GM18868 (cell line): ENCODE data around the gene SEC23B.
"Not testable (repeated sequence)": the region's sequence is repeated elsewhere in the genome, so short reads cannot be mapped to it uniquely, and the experiment has no call there.

Experiments used
- ATAC-seq: cut with Tn5 transposase; IDR thresholded peaks from one replicate; pipeline ENCODE4 v1.9.1; 2021; ENCODE audit warnings: mild to moderate bottlenecking, moderate library complexity; ENCODE audit not compliant: unreplicated experiment

The SEC23B gene

DNA sequence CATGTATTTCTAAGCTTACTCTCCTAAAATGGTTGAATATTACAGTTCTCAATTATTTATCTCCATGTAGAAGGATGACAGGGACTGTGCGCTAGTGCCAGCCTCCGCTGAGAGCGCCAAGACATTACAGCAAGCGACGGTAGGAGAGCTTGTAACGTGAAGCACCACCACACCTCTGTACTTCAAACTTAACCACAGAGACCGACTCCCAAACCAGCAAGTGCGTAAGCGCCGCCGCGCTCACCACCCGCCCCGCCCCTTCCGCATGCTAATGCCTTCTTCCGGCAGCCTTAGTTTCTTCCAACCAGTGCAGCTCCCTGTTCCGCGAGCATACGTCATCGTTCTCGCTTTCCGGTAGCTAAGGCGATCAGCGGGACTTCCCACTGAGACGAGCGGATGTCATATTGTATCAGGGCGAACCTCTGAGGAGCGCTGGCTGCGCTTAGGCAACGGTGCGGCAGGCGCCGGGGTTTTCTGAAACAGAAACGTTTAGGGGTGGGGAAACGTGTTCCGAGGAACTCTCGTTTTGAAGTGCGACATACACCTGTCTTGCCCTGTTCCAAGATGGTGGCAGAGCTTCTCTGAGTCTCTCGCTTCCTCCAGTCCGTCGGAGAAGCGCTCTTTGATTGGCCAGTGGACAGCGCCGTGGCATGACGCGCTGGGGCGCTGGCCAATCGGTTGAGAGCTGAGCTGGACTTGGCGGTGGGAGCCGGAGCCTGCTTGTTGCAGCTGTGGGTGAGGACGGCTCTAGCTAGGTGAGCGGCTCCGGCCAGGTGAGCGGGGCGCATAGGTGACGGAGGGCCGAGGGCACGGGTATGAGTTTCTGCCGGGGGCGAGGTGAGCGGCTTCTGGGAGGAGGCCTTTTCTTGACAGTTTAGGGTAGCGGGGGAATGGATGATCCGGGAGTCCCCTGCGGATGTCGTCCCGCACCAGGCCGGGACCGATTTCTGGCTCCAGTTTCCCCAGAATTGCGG lies at the start of gene SEC23B:
SEC23B (plus strand) TSS at position 723 of the 974 bp plus-strand sequence. CDS start 2,896 bp downstream, outside the sequence.
- peak; percentile 95 for ATAC-seq

DNA sequence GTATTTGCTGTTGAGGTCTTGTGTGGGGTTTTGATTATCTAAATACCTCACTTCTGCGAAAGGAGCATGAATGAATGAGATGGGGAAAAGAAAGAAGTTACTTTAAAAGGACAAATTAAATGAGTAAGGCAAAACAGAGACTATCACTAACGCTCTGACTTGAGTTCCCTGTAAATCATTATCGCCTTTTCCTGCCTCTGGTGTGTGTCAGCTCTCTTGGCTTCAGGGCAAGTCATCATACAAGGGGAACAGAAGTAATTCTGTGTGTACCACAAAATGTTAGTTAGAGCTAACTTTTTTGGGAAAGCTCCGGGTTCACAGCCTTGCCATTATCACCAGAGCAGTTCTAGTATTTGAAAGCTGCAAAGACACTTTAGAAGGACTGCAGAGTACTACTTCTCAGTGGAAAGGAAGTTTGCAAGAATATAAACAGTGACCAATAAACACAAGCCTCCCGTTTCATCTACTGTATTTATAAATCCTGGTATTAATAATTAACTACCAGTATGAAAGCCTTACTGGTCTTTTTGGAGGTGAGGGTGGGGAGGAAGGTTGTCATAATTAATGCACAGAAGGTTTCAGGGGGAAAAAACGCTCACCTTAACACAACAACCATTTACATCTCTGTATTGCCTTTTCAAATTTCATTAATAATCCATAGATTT lies 42.1 kb upstream of the SEC23B start:
- no peak for ATAC-seq

DNA sequence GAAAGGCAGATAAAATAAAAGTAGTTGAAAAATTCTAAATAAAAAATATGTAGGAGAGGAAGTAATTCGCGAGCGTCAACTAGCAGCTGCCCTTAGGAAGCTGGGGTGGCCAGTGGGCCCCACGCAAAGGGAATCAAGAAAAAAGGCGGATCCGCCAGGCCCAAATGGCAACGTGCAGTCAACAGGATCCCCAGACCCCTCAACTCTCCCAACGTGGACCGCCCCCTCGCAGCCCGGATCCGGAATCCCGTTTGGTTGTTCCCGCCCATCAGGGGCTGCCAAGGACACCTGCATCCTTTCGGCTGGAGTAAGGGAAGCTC lies 41.2 kb upstream of the SEC23B start:
- no peak for ATAC-seq

DNA sequence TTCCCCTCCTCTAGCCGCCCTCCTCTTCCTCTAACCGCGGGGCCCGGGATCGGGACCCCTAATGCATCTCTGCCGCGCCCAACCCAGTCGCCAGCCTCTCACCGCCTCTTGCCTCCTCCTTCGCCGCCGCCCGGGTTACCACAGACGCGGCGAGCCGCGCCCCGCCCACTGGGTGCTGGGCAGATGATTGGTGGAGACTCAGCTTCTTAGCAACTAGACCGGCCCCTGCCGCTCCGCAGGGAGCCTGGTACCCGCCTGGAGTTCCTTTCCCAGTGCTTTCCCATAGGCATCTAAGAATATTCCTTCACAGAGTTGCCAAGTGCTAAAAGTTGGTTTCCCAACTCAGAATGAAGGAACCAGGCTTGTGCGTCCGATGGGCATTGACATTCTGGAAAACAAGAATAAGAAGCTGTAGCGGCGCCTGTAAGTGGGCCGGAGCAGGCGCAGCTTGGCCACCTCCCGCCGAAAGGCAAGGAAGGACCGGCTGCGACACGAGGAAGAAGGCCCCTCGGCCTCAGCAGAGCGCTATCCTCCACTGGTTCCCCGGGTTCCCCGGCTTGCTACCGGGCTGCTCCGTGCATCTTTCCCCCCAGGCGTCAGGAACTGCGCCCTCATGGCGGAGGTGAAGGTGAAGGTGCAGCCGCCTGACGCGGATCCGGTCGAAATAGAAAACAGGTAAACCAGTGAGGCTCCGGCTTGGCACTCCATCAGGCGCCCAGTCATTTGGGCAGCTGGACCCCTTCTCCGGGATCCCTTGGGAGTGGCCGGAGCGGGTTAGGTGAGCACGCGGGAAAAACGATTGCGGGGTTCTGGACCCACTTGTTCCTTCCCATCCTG lies 40.6 kb upstream of the SEC23B start, which contains the start of the genes DZANK1 and POLR3F:
DZANK1 (minus strand) TSS at position 137 of the 837 bp plus-strand sequence. CDS start 1,672 bp downstream, outside the sequence.
POLR3F (plus strand) TSS at position 497 of the 837 bp plus-strand sequence; CDS start at position 614, 117 bp downstream.
- ATAC-seq: peak; percentile 100

DNA sequence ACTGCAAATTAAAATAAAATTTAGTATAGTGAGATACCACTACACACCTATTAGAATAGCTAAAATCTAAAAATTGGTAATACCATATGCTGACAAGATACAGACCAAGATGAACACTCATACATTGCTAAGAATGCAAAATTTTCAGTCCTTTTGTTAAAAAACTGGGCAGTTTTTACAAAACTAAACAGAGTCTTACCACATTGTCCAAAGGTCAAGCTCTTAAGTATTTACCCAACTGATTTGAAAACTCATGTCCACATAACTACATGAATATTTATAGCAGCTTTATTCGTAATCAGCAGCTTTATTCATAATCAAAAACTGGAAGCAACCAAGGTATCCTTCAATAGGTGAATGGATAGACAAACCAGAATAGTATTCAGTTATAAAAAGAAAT lies 30.5 kb upstream of the SEC23B start:
- no peak for ATAC-seq

DNA sequence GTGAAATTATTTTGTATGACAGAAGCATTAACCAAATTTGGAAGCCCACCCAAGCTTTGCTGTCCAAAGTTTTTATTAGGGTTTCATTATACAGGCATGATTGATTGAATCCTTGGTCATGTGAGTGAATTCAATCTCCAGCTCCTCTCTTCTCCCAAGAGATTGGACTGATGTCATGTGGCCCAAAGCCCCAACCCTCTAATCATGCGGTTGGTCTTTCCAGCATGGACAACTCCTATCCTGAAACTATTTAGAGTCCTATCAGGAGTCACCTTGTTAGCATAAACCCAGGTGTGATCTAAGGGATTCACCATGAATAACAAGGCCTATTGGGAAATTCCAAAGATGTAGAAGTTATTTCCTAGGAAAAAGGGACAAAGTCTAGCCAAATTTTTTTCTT lies 29.9 kb upstream of the SEC23B start:
- ATAC-seq: no peak

DNA sequence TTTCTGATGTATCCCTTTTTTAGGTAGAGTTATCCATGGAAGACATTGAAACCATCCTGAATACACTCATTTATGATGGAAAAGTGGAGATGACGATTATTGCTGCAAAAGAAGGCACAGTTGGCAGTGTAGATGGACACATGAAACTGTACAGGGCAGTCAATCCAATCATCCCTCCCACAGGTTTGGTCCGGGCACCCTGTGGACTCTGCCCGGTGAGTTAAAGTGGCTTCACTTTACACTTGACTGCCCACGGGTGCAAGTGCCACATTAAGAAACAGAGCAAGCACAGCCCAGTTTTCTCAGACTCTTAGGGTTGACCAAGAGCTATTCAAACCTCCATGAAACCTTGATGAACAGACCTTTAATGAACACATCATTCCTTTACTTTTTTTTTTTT lies 26.1 kb upstream of the SEC23B start:
- ATAC-seq: no peak

DNA sequence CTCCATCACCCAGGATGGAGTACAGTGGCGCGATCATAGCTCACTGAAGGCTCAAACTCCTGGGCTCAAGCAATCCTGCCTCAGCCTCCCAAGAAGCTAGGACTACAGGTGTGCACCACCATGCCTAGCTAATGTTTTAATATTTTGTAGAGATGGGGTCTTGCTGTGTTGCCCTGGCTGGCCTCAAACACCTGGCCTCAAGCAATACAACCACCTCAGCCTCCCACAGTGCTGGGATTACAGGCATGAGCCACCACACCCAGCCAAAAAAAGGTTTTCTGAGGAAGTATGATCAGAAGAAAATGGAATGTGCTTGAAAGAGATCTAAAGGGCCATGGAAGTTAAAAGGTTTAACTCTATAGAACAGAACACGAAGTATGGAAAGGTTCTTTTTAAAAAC lies 19.4 kb upstream of the SEC23B start:
- ATAC-seq: no peak

DNA sequence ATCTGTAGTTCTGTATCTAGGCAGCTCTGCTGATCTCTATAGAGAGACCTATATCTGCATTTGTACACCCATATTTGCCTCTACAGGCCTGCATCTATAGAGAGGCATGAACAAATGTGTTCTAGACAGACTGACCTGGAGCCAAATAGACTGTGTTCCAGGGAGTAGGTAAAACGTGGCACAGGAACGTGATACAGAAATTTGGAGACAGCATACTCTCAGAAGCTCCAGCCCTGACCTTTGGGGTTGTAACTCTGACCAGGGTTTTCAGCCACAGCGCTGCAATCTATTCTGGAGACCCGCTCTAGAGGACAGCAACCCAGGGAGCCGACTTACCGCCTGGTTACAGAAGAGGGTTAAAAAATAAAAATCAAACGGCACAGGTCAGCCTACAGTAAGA lies 11.7 kb upstream of the SEC23B start:
- no peak for ATAC-seq

DNA sequence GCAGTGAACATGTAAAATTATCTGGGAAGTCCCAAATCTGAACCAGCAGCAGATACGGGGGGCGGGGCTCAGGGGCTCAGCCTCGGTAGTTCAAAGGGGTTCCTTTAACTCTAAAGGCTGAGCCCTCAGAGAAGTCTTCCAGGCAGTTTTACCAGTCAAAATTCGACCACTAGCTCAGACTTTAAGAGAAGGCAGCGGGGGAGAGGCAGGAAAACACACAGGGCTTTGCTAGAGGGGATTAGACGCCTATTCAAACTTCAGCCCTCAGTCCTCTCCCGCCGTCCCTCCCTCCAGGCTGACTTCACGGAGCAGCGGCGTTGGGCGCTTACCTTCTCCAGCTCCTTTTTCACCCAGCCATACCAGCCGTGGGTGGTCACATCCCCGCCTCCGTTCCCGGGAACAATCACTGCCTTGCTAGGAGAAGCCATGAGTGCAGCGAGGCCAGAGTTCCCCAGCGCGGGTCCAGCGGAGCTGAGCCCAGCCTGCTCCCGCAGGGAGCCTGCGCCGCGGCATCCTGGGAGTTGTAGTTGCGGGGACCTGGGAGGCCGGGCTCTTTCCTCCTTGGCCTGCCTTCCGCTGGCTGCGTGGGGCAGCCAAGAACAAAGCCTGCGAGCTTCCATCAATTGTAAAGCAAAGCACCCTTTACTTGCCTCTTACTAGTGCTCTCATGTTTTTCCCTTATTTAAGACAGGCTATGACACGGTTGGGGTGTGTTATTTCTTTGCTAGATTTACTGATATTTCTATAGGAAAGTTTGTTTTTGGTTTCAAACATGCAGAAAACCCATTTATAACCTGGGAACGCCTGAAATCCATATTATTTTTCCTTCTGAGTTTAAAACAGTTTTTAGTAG lies 10.8 kb upstream of the SEC23B start, which contains the start of gene RBBP9:
RBBP9 (minus strand) TSS at position 486 of the 853 bp plus-strand sequence; CDS start at position 428, 58 bp downstream.
- ATAC-seq: peak; percentile 99

DNA sequence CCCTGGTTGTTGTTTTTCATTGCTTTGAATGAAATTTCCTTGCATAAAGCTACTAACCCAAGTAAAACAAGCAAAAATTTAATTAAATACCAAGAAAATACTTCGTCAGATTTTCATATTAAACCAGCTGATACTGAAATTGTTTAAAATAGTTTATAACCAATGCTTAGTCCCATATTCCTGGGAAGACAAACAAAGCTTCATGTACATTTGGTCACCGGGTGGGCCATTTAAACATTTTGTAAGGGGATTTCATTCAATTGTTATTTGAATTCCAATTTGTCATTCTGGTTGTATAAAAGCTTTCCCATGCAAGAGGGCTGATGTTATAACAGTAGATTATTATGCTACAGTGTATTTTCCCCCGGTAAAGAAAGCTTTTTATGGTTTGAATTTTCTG lies 10.1 kb upstream of the SEC23B start:
- no peak for ATAC-seq

DNA sequence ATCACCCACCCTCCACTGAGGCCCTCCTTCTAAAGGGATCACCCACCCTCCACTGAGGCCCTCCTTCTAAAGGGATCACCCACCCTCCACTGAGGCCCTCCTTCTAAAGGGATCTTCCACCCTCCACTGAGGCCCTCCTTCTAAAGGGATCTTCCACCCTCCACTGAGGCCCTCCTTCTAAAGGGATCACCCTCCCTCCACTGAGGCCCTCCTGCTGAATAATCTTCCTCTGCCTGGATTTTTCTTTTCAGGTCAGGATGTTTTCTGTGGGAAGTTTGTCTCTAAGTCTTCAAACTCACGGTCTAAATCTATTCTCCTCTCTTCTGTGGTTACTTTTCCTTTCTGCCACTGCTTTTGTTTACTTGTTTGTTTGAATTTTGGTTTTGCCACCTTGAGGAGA lies 6.1 kb upstream of the SEC23B start:
- not testable (repeated sequence) for ATAC-seq

DNA sequence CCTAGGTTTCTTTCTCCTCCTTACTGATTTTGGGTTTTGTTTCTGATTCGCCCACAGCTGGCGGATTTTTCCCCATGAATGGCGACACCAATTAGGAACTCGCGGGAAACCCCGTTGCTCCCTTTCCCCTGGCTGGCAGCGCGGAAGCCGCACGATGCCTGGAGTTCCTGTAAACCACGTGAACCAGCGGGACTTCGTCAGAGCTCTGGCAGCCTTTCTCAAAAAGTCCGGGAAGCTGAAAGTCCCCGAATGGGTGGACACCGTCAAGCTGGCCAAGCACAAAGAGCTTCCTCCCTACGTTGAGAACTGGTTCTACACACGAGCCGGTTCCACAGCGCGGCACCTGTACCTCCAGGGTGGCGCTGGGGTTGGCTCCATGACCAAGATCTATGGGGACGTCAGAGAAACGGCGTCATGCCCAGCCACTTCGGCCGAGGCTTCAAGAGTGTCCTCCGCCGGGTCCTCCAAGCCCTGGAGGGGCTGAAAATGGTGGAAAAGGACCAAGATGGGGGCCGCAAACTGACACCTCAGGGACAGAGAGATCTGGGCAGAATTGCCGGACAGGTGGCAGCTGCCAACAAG lies 3.2 kb upstream of the SEC23B start:
- no peak for ATAC-seq

DNA sequence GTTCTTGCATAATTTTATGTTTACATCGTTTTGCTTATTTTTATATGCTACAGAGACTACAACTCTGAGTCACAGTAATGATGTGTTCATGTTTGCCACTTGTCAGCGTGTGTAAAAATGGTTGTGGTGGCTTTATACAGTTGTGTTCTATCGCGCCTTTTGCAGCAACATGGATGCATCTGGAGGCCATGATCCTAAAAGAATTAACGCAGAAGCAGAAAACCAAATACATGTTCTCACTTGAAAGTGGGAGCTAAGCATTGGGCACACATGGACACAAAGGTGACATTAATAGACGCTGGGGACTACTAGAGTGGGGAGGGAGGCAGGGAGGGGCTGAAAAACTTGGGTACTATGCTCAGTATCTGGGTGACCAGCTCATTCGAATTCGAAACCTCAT lies 996 bp upstream of the SEC23B start:
- ATAC-seq: no peak

DNA sequence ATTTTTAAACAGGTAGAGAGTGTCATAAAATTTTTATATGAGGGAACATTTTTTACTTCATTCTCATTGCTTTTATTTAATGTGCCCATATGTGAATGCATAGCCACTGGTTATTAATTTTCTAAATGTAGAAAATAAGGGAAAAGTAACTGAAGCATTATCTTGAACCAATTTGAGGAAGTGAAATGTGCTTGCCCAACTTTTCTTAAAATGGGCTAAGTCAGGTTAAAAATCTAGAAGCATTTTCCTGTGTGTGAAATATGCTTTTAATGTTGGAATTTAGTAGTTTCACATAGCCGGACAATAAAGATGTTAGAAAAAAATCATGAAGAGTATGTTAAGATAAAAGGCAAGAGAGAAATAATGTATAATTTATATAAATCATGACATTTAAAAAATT lies 3.8 kb downstream of the SEC23B start:
- no peak for ATAC-seq

DNA sequence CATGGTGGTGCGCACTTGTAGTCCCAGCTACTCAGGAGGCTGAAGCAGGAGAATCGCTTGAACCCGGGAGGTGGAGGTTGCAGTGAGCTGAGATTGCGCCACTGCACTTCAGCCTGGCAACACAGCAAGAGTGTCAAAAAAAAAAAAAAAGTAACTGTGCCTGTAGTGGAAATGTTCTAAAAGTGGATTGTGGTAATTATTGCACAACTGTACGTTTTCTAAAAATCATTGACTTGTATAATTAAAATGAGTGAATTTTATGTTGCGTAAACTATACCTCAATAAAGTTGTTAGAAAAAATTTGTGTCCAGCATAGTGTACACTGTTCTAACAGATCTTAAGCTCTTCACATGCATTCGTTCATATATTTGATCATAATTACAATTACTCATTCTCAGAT lies 5.5 kb downstream of the SEC23B start:
- ATAC-seq: no peak

DNA sequence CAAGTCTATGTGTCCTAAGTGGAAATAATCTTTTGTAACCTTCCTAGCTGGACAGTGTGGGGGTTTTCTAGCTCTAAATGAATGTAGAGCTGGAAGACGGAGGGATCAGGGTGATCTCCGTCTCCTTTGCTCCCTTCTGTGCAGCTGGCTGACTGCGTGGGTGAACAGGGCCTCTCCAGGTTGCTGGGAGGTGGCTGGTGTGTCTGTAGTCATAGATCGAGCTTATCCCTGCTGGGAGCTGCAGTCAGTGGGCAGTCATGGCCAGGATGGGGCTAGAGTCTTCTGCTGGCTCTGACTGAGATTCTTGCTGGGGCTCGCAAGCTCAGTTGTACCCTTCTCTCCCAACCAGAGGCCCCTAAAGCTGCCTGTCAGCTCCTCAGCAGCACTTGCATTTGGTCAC lies 6.4 kb downstream of the SEC23B start:
- ATAC-seq: no peak

DNA sequence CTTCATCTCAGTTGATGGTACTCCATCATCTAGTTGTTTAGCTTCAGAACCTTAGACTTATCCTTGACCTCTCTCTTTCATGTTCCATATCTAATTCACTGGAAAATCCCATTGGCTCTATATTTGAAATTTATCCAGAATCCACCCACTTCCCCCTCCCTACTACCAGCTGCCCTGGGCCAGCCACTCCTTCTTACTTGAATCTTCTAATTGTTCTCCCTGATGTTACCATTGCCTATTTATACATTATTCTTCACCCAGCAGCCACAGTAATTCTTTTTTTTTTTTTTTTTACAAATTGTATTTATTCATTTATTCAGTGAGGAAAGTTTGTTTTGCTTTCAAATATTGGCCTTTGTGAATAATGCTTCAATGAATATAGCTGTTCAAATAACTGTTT lies 8.2 kb downstream of the SEC23B start:
- no peak for ATAC-seq

DNA sequence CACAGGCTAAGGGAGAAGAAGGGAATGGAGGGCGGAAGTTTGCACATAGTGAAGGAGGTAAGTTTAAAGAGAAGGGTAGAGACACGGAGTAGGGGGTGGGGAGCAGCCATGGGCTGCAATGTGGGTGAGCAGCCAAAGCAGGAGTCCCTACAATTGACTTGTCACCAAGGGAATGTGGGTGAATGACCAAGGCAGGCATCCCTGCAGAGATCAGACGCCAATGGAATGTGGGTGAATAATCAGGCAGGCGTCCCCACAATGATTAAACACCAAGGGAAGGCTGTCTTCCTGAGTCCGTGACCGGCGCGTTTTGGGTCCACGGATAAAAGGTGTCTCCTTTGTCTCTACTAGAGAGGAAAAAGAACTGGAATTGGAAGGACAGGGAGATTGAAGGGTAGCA lies 14.3 kb downstream of the SEC23B start:
- ATAC-seq: not testable (repeated sequence)

DNA sequence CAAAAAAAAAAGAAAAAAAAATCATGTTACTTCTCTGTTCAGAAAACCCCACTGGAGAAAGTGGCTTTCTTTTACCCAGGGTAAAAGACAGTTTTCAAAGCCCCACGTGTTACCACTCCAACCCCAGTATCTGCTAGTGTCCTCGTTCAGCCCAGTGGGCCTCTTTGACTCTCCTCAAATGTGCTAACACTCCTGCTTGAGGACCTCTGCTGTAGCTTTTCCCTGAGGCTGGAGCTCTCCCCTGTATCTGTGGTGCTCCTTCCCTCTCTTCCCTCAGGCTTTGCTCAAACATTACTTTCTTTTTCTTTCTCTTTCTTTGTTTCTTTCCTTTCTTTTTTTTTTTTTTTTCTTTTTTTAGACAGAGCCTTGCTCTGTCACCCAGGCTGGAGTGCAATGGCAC lies 15.3 kb downstream of the SEC23B start:
- ATAC-seq: no peak
